Spleen (tissue), 11 donors: ENCODE data around the gene CNBD2. TPM values are rescaled to one million over a fixed set of nuclear protein-coding genes. Genes with fewer than 3 reads are reported as not detected.
"Not testable (repeated sequence)": the region's sequence is repeated elsewhere in the genome, so short reads cannot be mapped to it uniquely, and the experiment has no call there.

Experiments
- DNase-seq: peaks from one replicate; pipeline ENCODE4 v3.0.0-alpha.2; 2020
- H3K27ac ChIP-seq, 8 donors: fragments of 200-600 bp; sonication (generic) in 7 of 8; 1 replicate in 4 of 8; 2 replicates in 4 of 8; pipeline versions ENCODE4 v1.5.0 to v1.8.0; 2016 to 2021; ENCODE audit warnings: inconsistent platforms in 4 of 8, mild to moderate bottlenecking in 4 of 8, moderate library complexity in 1 of 8
- H3K27me3 ChIP-seq, 7 donors: fragments of 200-600 bp; sonication (generic) in 6 of 7; replicated peaks in 1 of 7; 1 replicate in 4 of 7; 2 replicates in 3 of 7; pipeline versions ENCODE4 v1.5.0 to v1.8.0; 2016 to 2021; ENCODE audit warnings: inconsistent platforms in 3 of 7, mild to moderate bottlenecking in 1 of 7
- H3K36me3 ChIP-seq, 6 donors: fragments of 200-600 bp; sonication (generic) in 5 of 6; 1 replicate in 4 of 6; 2 replicates in 2 of 6; pipeline versions ENCODE4 v1.5.0 to v1.8.0; 2016 to 2021; ENCODE audit warnings: inconsistent platforms in 2 of 6
- H3K4me1 ChIP-seq, 6 donors: fragments of 200-600 bp; sonication (generic) in 5 of 6; 1 replicate in 3 of 6; 2 replicates in 3 of 6; pipeline versions ENCODE4 v1.5.0 to v1.8.0; 2016 to 2021; ENCODE audit warnings: inconsistent platforms in 3 of 6
- H3K4me3 ChIP-seq, 8 donors: fragments of 200-600 bp; sonication (generic) in 7 of 8; 1 replicate in 4 of 8; 2 replicates in 4 of 8; pipeline versions ENCODE4 v1.5.0 to v1.8.0; 2016 to 2021; ENCODE audit warnings: inconsistent platforms in 4 of 8, mild to moderate bottlenecking in 4 of 8, moderate library complexity in 2 of 8
- H3K9me3 ChIP-seq, 8 donors: fragments of 200-600 bp; sonication (generic) in 7 of 8; 1 replicate in 4 of 8; 2 replicates in 4 of 8; pipeline versions ENCODE4 v1.5.0 to v1.8.0; 2016 to 2021; ENCODE audit warnings: inconsistent platforms in 4 of 8
- POLR2A ChIP-seq, 3 donors: fragments of 450-650 bp; IDR thresholded peaks; one replicate each; pipeline ENCODE4 v1.5.1; 2017; ENCODE audit warnings: antibody characterized with exemption in 3 of 3, mild to moderate bottlenecking in 1 of 3
- POLR2AphosphoS5 ChIP-seq, 3 donors: sonication (generic); formaldehyde crosslinking; IDR thresholded peaks; one replicate each; pipeline ENCODE4 v1.5.1; 2017; ENCODE audit warnings: antibody characterized with exemption in 3 of 3
- WGBS, 5 donors: extraction: QIAGEN DNeasy Blood & Tissue Kit in 3 of 5; methylation state at CpG; one replicate each; pipeline versions ENCODE4 v1.1.5 to v1.1.7; 2013 to 2018; 5-methylcytosine and 5-hydroxymethylcytosine counted together
- intact Hi-C: fragments of 100-400 bp; cut with DNase I; formaldehyde crosslinking; loops from one replicate; pipeline ENCODE4 v1.15.0; 2023; ENCODE audit warnings: low total_unique reads
- polyA plus RNA-seq, 3 donors: library from polyadenylated mRNA; stranded (reverse); fragments of 200-250 nt; gene quantifications; one replicate each; pipeline ENCODE4 v1.2.1, GENCODE V29; 2013
- total RNA-seq, 7 donors: library from RNA; depleted of rRNA in 3 of 7; stranded (reverse); fragments of >200 nt in 3 of 7; fragmentation: NEBNext Ultra II Directional in 4 of 7; extraction: Animal tissue kit (Norgen Biotek cat#: 25700) in 4 of 7; gene quantifications; one replicate each; pipeline versions ENCODE4 v1.1.0 to v1.2.1, GENCODE V29; 2016 to 2021
- TF ChIP-seq, protein P1 (sequence below), 11 experiments: fragments of 200-600 bp in 7 of 11; fragments of 450-650 bp in 4 of 11; sonication (generic) in 4 of 11; IDR thresholded peaks in 8 of 11; conservative IDR thresholded peaks in 3 of 11; 1 replicate in 7 of 11; 2 replicates in 4 of 11; pipeline versions ENCODE4 v1.4.0 to v1.8.0; 2016 to 2021; ENCODE audit warnings: antibody characterized with exemption in 11 of 11, inconsistent platforms in 4 of 11, mild to moderate bottlenecking in 1 of 11
- donor health status: healthy with polysubstance abuse.
- donor health status: DM: no; HTN: no; CAD: no; lungs with moderate emphysema.
- donor health status: DM: no; HTN: no; CAD: no.
- donor health status: Bipolar disorder and iron deficiency.
- donor health status: healthy.
- donor health status: DM: no; HTN: no; CAD: no.
- donor health status: DM: yes; HTN: yes; CAD: no.

CNBD2 gene
- total and polyA plus RNA-seq, 10 donors: 3.7 to 28.4 (median 7.4) TPM

DNA sequence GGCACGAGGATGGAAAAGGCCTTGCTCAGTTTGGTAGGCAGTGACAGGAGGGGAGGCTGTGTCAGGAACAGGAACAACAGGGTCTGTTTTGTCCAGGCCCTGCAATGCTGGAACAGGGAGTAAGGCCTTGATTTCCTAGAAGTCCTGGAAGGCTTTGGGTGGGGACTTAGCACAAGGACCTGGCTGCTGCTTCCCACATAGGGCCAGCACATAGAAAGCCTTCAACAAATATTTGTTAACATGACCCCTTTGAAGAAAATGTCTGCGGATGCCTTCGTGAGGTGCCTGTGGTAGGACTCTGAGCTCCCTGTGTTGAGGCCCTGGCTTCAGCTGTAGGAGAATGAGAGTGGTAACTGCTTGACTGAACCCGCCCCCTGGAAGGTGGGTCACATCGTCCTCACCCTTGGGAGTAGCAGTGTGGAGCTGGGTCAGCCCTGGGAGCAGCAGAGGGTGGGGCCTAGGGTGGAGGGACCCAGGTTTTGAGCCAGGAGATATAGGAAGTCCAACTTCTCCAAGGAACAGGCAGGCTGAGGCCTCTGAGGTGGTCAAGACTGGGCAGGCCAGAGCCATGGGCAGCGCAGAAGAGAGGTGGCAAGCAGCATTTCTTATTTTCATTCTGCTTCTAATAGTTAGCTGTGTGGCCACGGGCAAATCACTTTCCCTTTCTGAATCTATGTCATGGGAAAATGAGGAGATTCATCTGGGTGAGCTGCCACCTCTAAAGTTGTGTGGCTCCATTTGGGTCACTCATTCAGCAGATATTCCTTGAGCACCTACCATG lies 50.0 kb downstream of the CNBD2 start:
- Histone ChIP-seq H3K9me3 (no peaks in the 10 kb centered on the region), H3K27ac (peak overlapping the region in 1 of 8 donors; percentile 27), H3K27me3 (no peaks in the 10 kb centered on the region), H3K36me3 (no peaks in the 10 kb centered on the region), H3K4me3 (no peak overlapping the region), H3K4me1 (no peaks in the 10 kb centered on the region)
- peak; percentile 16 for DNase-seq
- TF ChIP-seq POLR2AphosphoS5 (IDR thresholded peaks at IDR 0.05) (no peak), POLR2A (IDR thresholded peaks at IDR 0.05) (no peak)
- TF ChIP-seq, protein P1, sequence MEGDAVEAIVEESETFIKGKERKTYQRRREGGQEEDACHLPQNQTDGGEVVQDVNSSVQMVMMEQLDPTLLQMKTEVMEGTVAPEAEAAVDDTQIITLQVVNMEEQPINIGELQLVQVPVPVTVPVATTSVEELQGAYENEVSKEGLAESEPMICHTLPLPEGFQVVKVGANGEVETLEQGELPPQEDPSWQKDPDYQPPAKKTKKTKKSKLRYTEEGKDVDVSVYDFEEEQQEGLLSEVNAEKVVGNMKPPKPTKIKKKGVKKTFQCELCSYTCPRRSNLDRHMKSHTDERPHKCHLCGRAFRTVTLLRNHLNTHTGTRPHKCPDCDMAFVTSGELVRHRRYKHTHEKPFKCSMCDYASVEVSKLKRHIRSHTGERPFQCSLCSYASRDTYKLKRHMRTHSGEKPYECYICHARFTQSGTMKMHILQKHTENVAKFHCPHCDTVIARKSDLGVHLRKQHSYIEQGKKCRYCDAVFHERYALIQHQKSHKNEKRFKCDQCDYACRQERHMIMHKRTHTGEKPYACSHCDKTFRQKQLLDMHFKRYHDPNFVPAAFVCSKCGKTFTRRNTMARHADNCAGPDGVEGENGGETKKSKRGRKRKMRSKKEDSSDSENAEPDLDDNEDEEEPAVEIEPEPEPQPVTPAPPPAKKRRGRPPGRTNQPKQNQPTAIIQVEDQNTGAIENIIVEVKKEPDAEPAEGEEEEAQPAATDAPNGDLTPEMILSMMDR (IDR thresholded peaks at IDR 0.05 in 8 of 11, conservative IDR thresholded peaks at IDR 0.05 in 3 of 11): no peak
- WGBS, 5 donors: 79 to 91% (median 90%) methylated on average over 5 to 7 of the region's 7 CpGs
- intact Hi-C loops: no loop called here

DNA sequence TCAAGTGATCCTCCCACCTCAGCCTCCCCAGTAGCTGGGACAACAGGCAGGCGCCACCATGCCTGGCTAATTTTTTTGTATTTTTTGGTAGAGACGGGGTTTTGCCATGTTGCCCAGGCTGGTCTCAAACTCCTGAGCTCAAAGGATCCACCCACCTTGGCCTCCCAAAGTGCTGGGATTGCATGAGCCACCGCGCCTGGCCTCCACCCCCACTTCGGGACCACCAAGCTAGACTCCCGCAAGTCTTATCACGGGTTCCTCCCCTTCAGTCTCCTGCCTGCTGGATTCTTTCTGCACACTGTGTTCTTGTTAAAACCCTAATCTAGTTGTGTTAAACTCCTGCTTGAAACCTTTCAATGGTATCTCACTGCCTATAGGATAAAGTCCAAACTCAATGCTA lies 57.7 kb downstream of the CNBD2 start:
- H3K27me3 ChIP-seq, H3K4me1 ChIP-seq, H3K27ac ChIP-seq, H3K36me3 ChIP-seq, H3K4me3 ChIP-seq, intact Hi-C loops, H3K9me3 ChIP-seq: not testable (repeated sequence)
- DNase-seq: peak; percentile 13
- 88 to 93% (median 93%) methylated on average over 7 of the region's 7 CpGs for WGBS, 5 donors

DNA sequence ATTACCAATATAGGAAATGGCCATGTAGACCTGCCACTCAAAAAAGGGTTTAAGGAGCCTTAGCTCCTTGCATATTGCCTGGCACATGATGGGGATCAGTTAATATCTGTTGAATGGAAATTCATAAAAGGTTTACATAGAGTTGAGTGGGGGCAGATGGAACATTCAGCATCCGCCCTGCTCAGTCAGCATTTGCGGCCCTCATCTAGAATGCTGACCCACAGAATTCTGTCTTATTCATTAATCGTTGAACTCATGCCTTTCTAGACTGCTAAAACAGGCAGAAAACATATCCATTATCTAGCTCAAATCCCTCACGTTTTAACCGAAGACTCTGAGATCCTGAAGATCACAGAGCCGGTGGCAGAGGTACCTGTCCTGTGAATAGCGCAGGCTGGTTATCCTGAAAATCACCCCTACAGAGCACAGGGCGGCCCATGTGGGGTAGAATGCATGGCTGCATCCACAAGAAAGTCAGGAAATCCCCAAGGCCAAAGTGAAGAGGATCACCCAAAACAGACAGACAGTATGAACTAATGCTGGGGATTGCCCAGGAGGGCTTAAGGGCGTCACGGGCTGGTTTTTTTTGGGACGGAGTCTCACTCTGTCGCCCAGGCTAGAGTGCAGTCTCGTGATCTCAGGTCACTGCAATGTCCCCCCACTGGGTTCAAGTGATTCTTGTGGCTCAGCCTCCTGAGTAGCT lies 59.9 kb downstream of the CNBD2 start:
- H3K9me3 ChIP-seq: no peaks in the 10 kb centered on the region
- H3K27ac ChIP-seq: no peak overlapping the region
- H3K4me3 ChIP-seq: no peak overlapping the region
- intact Hi-C loops: no loop called here
- H3K27me3 ChIP-seq: no peaks in the 10 kb centered on the region
- TF ChIP-seq, protein P1 (IDR thresholded peaks at IDR 0.05 in 8 of 11, conservative IDR thresholded peaks at IDR 0.05 in 3 of 11): no peak
- TF ChIP-seq POLR2AphosphoS5 (IDR thresholded peaks at IDR 0.05) (no peak), POLR2A (IDR thresholded peaks at IDR 0.05) (no peak)
- H3K4me1 ChIP-seq: no peaks in the 10 kb centered on the region
- WGBS, 5 donors: 62 to 81% (median 78%) methylated on average over 10 to 13 of the region's 13 CpGs
- DNase-seq: peak; percentile 14
- H3K36me3 ChIP-seq: no peaks in the 10 kb centered on the region

DNA sequence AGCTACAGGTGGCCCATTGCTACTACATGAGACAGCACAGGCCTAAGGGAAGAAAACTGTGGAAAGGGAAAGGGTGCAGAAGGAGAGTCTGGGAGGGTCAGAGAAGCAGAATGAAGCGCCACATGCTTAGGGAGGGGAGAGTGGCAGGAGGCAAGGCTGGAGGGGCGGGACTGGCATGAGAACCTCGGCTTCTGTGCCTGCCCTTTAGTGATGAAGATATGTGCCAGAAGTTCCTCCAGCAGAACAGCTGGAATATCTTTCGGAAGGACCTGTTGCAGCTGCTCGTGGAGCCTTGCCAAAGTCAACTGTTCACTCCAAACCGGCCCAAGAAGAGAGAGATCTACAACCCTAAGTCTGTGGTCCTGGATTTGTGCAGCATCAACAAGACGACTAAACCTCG lies 61.8 kb downstream of the CNBD2 start:
- no peaks in the 10 kb centered on the region for H3K36me3 ChIP-seq

More for the DNA sequence above, 61.8 kb downstream of the CNBD2 start:
- no peak overlapping the region for H3K4me3 ChIP-seq
- TF ChIP-seq, protein P1 (IDR thresholded peaks at IDR 0.05 in 8 of 11, conservative IDR thresholded peaks at IDR 0.05 in 3 of 11): no peak
- TF ChIP-seq POLR2A (IDR thresholded peaks at IDR 0.05): no peak
- no peak for TF ChIP-seq POLR2AphosphoS5 (IDR thresholded peaks at IDR 0.05)
- no peak for DNase-seq
- intact Hi-C loops: no loop called here
- H3K27me3 ChIP-seq: no peaks in the 10 kb centered on the region
- H3K27ac ChIP-seq: no peak overlapping the region
- 69 to 85% (median 80%) methylated on average over 7 to 8 of the region's 8 CpGs for WGBS, 5 donors
- H3K4me1 ChIP-seq: no peaks in the 10 kb centered on the region
- no peaks in the 10 kb centered on the region for H3K9me3 ChIP-seq
